PFSK-1 (cell line): ENCODE data around the gene PDGFD.

Experiments used
- REST ChIP-seq, 2 experiments: IDR thresholded peaks; 2 replicates each; pipeline versions ENCODE4 v1.6.1 to v1.8.0; 2011 to 2012; ENCODE audit warnings: low read depth in 2 of 2, low read length in 2 of 2, control low read depth in 1 of 2, inconsistent platforms in 1 of 2, mild to moderate bottlenecking in 1 of 2, moderate library complexity in 1 of 2; ENCODE audit not compliant: insufficient read depth in 1 of 2
- SIN3A ChIP-seq: IDR thresholded peaks from 2 replicates; pipeline ENCODE4 v1.6.1; 2012; ENCODE audit warnings: mild to moderate bottlenecking, low read length, moderate library complexity, borderline replicate concordance; ENCODE audit not compliant: insufficient read depth
- TAF1 ChIP-seq: IDR thresholded peaks from 2 replicates; pipeline ENCODE4 v1.6.1; 2012; ENCODE audit warnings: low read length, control low read depth, borderline replicate concordance; ENCODE audit not compliant: insufficient read depth

- TF ChIP-seq TAF1: no peak
- no peak for TF ChIP-seq REST (IDR thresholded peaks at IDR 0.05; ENCODE audit: insufficient read depth in 1 of 2, low read depth in 2 of 2, low read length in 2 of 2)
- no peak for TF ChIP-seq SIN3A
Measured at GRCh38 chr11:104148706-104149105, 15.2 kb downstream of the PDGFD start.
